Spleen (tissue), 11 donors: ENCODE measurements around the gene ALK. TPM values are rescaled to one million over a fixed set of nuclear protein-coding genes. Genes with fewer than 3 reads are reported as not detected.

Experiments used
- DNase-seq: peaks from one replicate; pipeline ENCODE4 v3.0.0-alpha.2; 2020
- H3K27ac ChIP-seq, 8 donors: fragments of 200-600 bp; sonication (generic) in 7 of 8; 1 replicate in 4 of 8; 2 replicates in 4 of 8; pipeline versions ENCODE4 v1.5.0 to v1.8.0; 2016 to 2021; ENCODE audit warnings: inconsistent platforms in 4 of 8, mild to moderate bottlenecking in 4 of 8, moderate library complexity in 1 of 8
- H3K27me3 ChIP-seq, 7 donors: fragments of 200-600 bp; sonication (generic) in 6 of 7; replicated peaks in 1 of 7; 1 replicate in 4 of 7; 2 replicates in 3 of 7; pipeline versions ENCODE4 v1.5.0 to v1.8.0; 2016 to 2021; ENCODE audit warnings: inconsistent platforms in 3 of 7, mild to moderate bottlenecking in 1 of 7
- H3K36me3 ChIP-seq, 6 donors: fragments of 200-600 bp; sonication (generic) in 5 of 6; 1 replicate in 4 of 6; 2 replicates in 2 of 6; pipeline versions ENCODE4 v1.5.0 to v1.8.0; 2016 to 2021; ENCODE audit warnings: inconsistent platforms in 2 of 6
- H3K4me1 ChIP-seq, 6 donors: fragments of 200-600 bp; sonication (generic) in 5 of 6; 1 replicate in 3 of 6; 2 replicates in 3 of 6; pipeline versions ENCODE4 v1.5.0 to v1.8.0; 2016 to 2021; ENCODE audit warnings: inconsistent platforms in 3 of 6
- H3K4me3 ChIP-seq, 8 donors: fragments of 200-600 bp; sonication (generic) in 7 of 8; 1 replicate in 4 of 8; 2 replicates in 4 of 8; pipeline versions ENCODE4 v1.5.0 to v1.8.0; 2016 to 2021; ENCODE audit warnings: inconsistent platforms in 4 of 8, mild to moderate bottlenecking in 4 of 8, moderate library complexity in 2 of 8
- H3K9me3 ChIP-seq, 8 donors: fragments of 200-600 bp; sonication (generic) in 7 of 8; 1 replicate in 4 of 8; 2 replicates in 4 of 8; pipeline versions ENCODE4 v1.5.0 to v1.8.0; 2016 to 2021; ENCODE audit warnings: inconsistent platforms in 4 of 8
- CTCF ChIP-seq, 11 experiments: fragments of 200-600 bp in 7 of 11; fragments of 450-650 bp in 4 of 11; sonication (generic) in 4 of 11; IDR thresholded peaks in 8 of 11; conservative IDR thresholded peaks in 3 of 11; 1 replicate in 7 of 11; 2 replicates in 4 of 11; pipeline versions ENCODE4 v1.4.0 to v1.8.0; 2016 to 2021; ENCODE audit warnings: antibody characterized with exemption in 11 of 11, inconsistent platforms in 4 of 11, mild to moderate bottlenecking in 1 of 11
- POLR2A ChIP-seq, 3 donors: fragments of 450-650 bp; IDR thresholded peaks; one replicate each; pipeline ENCODE4 v1.5.1; 2017; ENCODE audit warnings: antibody characterized with exemption in 3 of 3, mild to moderate bottlenecking in 1 of 3
- POLR2AphosphoS5 ChIP-seq, 3 donors: sonication (generic); formaldehyde crosslinking; IDR thresholded peaks; one replicate each; pipeline ENCODE4 v1.5.1; 2017; ENCODE audit warnings: antibody characterized with exemption in 3 of 3
- WGBS, 5 donors: extraction: QIAGEN DNeasy Blood & Tissue Kit in 3 of 5; methylation state at CpG; one replicate each; pipeline versions ENCODE4 v1.1.5 to v1.1.7; 2013 to 2018; 5-methylcytosine and 5-hydroxymethylcytosine counted together
- intact Hi-C: fragments of 100-400 bp; cut with DNase I; formaldehyde crosslinking; loops from one replicate; pipeline ENCODE4 v1.15.0; 2023; ENCODE audit warnings: low total_unique reads
- polyA plus RNA-seq, 3 donors: library from polyadenylated mRNA; stranded (reverse); fragments of 200-250 nt; gene quantifications; one replicate each; pipeline ENCODE4 v1.2.1, GENCODE V29; 2013
- total RNA-seq, 7 donors: library from RNA; depleted of rRNA in 3 of 7; stranded (reverse); fragments of >200 nt in 3 of 7; fragmentation: NEBNext Ultra II Directional in 4 of 7; extraction: Animal tissue kit (Norgen Biotek cat#: 25700) in 4 of 7; gene quantifications; one replicate each; pipeline versions ENCODE4 v1.1.0 to v1.2.1, GENCODE V29; 2016 to 2021
- donor health status: healthy with polysubstance abuse.
- donor health status: DM: no; HTN: no; CAD: no; lungs with moderate emphysema.
- donor health status: DM: no; HTN: no; CAD: no.
- donor health status: Bipolar disorder and iron deficiency.
- donor health status: healthy.
- donor health status: DM: no; HTN: no; CAD: no.
- donor health status: DM: yes; HTN: yes; CAD: no.

The ALK gene
- total and polyA plus RNA-seq, 10 donors = 0.03 to 0.28 (median 0.06) TPM; not detected in 7

GRCh38 chr2:29242621-29243375 is 678.6 kb downstream of the ALK start:
- H3K4me1 ChIP-seq = no peaks in the 10 kb centered on the region
- H3K9me3 ChIP-seq = no peaks in the 10 kb centered on the region
- peak; percentile 29 for DNase-seq
- H3K27ac ChIP-seq = no peak overlapping the region
- H3K36me3 ChIP-seq = no peaks in the 10 kb centered on the region
- H3K27me3 ChIP-seq = peaks cover 0 to 36% (median 0%) of the 10 kb centered on the region in 7 donors
- intact Hi-C loops = no loop called here
- 80 to 88% (median 86%) methylated on average over 9 of the region's 9 CpGs for WGBS, 5 donors
- no peak overlapping the region for H3K4me3 ChIP-seq
- TF ChIP-seq POLR2A (IDR thresholded peaks at IDR 0.05) (no peak), POLR2AphosphoS5 (IDR thresholded peaks at IDR 0.05) (no peak), CTCF (IDR thresholded peaks at IDR 0.05 in 8 of 11, conservative IDR thresholded peaks at IDR 0.05 in 3 of 11) (no peak)

- 60 to 77% (median 73%) methylated on average over 6 of the region's 6 CpGs for WGBS, 5 donors
- H3K9me3 ChIP-seq = no peaks in the 10 kb centered on the region
- TF ChIP-seq POLR2AphosphoS5 (IDR thresholded peaks at IDR 0.05) = no peak
- H3K4me1 ChIP-seq = no peaks in the 10 kb centered on the region
- H3K27me3 ChIP-seq = peaks cover 0 to 38% (median 0%) of the 10 kb centered on the region in 7 donors
- H3K4me3 ChIP-seq = no peak overlapping the region
- intact Hi-C loops = no loop called here
- H3K27ac ChIP-seq = no peak overlapping the region
- peak; percentile 49 for DNase-seq
- no peaks in the 10 kb centered on the region for H3K36me3 ChIP-seq
Measured at GRCh38 chr2:29241955-29242565, 679.3 kb downstream of the ALK start.

- Histone ChIP-seq H3K36me3 (no peaks in the 10 kb centered on the region), H3K4me3 (no peak overlapping the region), H3K27me3 (peaks cover 0 to 44% (median 0%) of the 10 kb centered on the region in 7 donors), H3K4me1 (no peaks in the 10 kb centered on the region), H3K9me3 (no peaks in the 10 kb centered on the region), H3K27ac (no peak overlapping the region)
- intact Hi-C loops = no loop called here
- WGBS, 5 donors = 84 to 92% (median 87%) methylated on average over 4 of the region's 4 CpGs
- peak; percentile 28 for DNase-seq
- TF ChIP-seq POLR2AphosphoS5 (IDR thresholded peaks at IDR 0.05) = no peak
- no peak for TF ChIP-seq POLR2A (IDR thresholded peaks at IDR 0.05)
- no peak for TF ChIP-seq CTCF (IDR thresholded peaks at IDR 0.05 in 8 of 11, conservative IDR thresholded peaks at IDR 0.05 in 3 of 11)
Measured at GRCh38 chr2:29241341-29241740, 680.0 kb downstream of the ALK start.

- H3K36me3 ChIP-seq = no peaks in the 10 kb centered on the region
- H3K4me1 ChIP-seq = no peaks in the 10 kb centered on the region
- no peaks in the 10 kb centered on the region for H3K9me3 ChIP-seq
- TF ChIP-seq POLR2A (IDR thresholded peaks at IDR 0.05) (no peak), CTCF (IDR thresholded peaks at IDR 0.05 in 8 of 11, conservative IDR thresholded peaks at IDR 0.05 in 3 of 11) (no peak), POLR2AphosphoS5 (IDR thresholded peaks at IDR 0.05) (no peak)
- WGBS, 5 donors = 67 to 84% (median 79%) methylated on average over 4 of the region's 4 CpGs
- intact Hi-C loops = no loop called here
- no peak overlapping the region for H3K27ac ChIP-seq
- H3K4me3 ChIP-seq = no peak overlapping the region
- DNase-seq = peak; percentile 34
- peaks cover 0 to 49% (median 4%) of the 10 kb centered on the region in 7 donors for H3K27me3 ChIP-seq
Measured at GRCh38 chr2:29240601-29241000, 680.8 kb downstream of the ALK start.
